ENCODE data around the gene MX2. TPM values are rescaled to one million over a fixed set of nuclear protein-coding genes. Genes with fewer than 3 reads are reported as not detected.

Gene MX2
- total and polyA plus RNA-seq, 2 donors (not counting 1 experiment from before 2014, with no cell fraction given), result 2.0 to 3.6 TPM

DNA sequence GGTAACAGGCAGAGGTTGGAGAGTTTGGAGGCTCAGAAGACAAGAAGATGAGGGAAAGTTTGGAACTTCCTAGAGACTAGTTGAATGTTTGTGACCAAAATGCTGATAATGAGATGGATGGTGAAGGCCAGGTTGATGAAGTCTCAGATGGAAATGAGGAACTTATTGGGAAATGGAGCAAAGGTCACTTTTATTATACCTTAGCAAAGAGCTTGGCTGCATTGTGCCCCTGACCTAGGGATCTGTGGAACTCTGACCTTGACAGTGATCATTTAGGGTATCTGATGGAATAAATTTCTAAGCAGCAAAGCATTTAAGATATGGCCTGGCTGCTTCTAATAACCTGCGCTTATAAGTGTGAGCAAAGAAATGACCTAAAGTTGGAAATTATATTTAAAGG lies 28.1 kb upstream of the MX2 start:
- Histone ChIP-seq H2AFZ (ENCODE audit: low read length) (no peak overlapping the region), H4K20me1 (ENCODE audit: control insufficient read depth, extremely low read depth, insufficient read depth, low read length) (no peaks in the 10 kb centered on the region), H3K79me2 (ENCODE audit: control insufficient read depth, insufficient read depth, low read length) (no peaks in the 10 kb centered on the region), H3K4me1 (ENCODE audit: control insufficient read depth, extremely low read depth, insufficient read depth, low read length) (no peaks in the 10 kb centered on the region), H3K4me3 (replicated peaks in 1 of 4; ENCODE audit: control extremely low read depth in 1 of 4, insufficient read depth in 1 of 4, low read depth in 3 of 4, low read length in 4 of 4) (no peak overlapping the region), H3K27me3 (ENCODE audit: control insufficient read depth, insufficient read depth, low read length) (no peaks in the 10 kb centered on the region), H3K9ac (ENCODE audit: insufficient read depth, low read length) (no peak overlapping the region), H3K36me3 (ENCODE audit: control insufficient read depth, insufficient read depth, low read length) (no peaks in the 10 kb centered on the region), H3K4me2 (ENCODE audit: extremely low read depth, insufficient read depth, low read length) (no peak overlapping the region), H3K27ac (ENCODE audit: insufficient read depth, low read length) (no peak overlapping the region), H3K9me3 (ENCODE audit: control insufficient read depth, insufficient read depth, low read depth, low read length) (no peaks in the 10 kb centered on the region)
- TF ChIP-seq, protein P1, sequence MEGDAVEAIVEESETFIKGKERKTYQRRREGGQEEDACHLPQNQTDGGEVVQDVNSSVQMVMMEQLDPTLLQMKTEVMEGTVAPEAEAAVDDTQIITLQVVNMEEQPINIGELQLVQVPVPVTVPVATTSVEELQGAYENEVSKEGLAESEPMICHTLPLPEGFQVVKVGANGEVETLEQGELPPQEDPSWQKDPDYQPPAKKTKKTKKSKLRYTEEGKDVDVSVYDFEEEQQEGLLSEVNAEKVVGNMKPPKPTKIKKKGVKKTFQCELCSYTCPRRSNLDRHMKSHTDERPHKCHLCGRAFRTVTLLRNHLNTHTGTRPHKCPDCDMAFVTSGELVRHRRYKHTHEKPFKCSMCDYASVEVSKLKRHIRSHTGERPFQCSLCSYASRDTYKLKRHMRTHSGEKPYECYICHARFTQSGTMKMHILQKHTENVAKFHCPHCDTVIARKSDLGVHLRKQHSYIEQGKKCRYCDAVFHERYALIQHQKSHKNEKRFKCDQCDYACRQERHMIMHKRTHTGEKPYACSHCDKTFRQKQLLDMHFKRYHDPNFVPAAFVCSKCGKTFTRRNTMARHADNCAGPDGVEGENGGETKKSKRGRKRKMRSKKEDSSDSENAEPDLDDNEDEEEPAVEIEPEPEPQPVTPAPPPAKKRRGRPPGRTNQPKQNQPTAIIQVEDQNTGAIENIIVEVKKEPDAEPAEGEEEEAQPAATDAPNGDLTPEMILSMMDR (conservative IDR thresholded peaks at IDR 0.05 in 1 of 2, IDR thresholded peaks at IDR 0.05 in 1 of 2; ENCODE audit: low read depth in 1 of 2, low read length in 2 of 2), result no peak
- no peak for TF ChIP-seq EZH2 (IDR thresholded peaks at IDR 0.05; ENCODE audit: low read length, missing control alignments)
- DNase-seq (ENCODE audit: low read depth in 2 of 2), result no peak

DNA sequence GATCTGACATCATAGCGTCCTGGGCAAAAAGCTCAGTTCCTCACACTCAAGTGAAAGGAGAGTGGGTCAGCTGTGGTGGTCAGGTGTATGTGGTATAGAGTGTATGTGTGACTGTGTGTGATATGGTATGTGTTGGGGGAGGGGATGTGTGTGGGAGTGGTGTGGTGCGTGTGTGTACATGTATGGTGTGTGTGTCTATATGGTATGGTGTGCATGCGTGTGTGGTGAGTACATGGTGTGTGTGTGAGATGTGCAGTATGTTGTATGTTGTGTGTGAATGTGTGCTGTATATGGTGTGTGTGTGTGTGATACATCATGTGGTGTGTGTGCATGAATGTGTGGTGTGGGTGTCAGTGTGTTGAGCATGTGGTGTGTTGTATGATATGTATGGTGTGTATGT lies 24.3 kb upstream of the MX2 start:
- no peaks in the 10 kb centered on the region for H3K79me2 ChIP-seq (ENCODE audit: control insufficient read depth, insufficient read depth, low read length)
- H2AFZ ChIP-seq (ENCODE audit: low read length), result no peak overlapping the region
- H3K27me3 ChIP-seq (ENCODE audit: control insufficient read depth, insufficient read depth, low read length), result no peaks in the 10 kb centered on the region
- no peak overlapping the region for H3K27ac ChIP-seq (ENCODE audit: insufficient read depth, low read length)
- H4K20me1 ChIP-seq (ENCODE audit: control insufficient read depth, extremely low read depth, insufficient read depth, low read length), result no peaks in the 10 kb centered on the region
- H3K36me3 ChIP-seq (ENCODE audit: control insufficient read depth, insufficient read depth, low read length), result no peaks in the 10 kb centered on the region
- H3K9me3 ChIP-seq (ENCODE audit: control insufficient read depth, insufficient read depth, low read depth, low read length), result no peaks in the 10 kb centered on the region
- H3K4me1 ChIP-seq (ENCODE audit: control insufficient read depth, extremely low read depth, insufficient read depth, low read length), result no peaks in the 10 kb centered on the region
- no peak overlapping the region for H3K4me3 ChIP-seq (replicated peaks in 1 of 4; ENCODE audit: control extremely low read depth in 1 of 4, insufficient read depth in 1 of 4, low read depth in 3 of 4, low read length in 4 of 4)
- TF ChIP-seq, protein P1 (conservative IDR thresholded peaks at IDR 0.05 in 1 of 2, IDR thresholded peaks at IDR 0.05 in 1 of 2; ENCODE audit: low read depth in 1 of 2, low read length in 2 of 2), result no peak
- no peak for TF ChIP-seq EZH2 (IDR thresholded peaks at IDR 0.05; ENCODE audit: low read length, missing control alignments)
- no peak overlapping the region for H3K9ac ChIP-seq (ENCODE audit: insufficient read depth, low read length)
- DNase-seq (ENCODE audit: low read depth in 2 of 2), result no peak
- H3K4me2 ChIP-seq (ENCODE audit: extremely low read depth, insufficient read depth, low read length), result no peak overlapping the region

DNA sequence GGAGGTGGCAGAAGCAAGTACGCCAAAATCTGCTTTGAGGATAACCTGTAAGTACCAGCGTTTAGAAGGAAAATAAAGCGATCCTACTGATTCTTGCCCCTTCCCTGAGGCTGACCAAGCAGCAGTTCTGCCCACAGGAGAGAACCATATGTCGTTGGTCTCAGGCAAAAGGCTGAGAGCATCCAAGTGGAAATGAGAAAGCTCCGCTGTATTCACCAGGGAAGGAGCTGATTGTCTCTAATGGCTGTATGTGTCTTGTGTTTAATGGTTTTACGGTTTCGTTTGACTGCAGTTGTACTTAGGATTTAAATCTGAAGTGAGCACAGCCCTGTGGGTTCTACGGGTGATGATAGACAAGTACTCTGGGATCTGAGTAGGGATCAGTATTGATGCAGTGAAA lies 23.4 kb upstream of the MX2 start:
- H3K36me3 ChIP-seq (ENCODE audit: control insufficient read depth, insufficient read depth, low read length), result no peaks in the 10 kb centered on the region
- no peaks in the 10 kb centered on the region for H3K79me2 ChIP-seq (ENCODE audit: control insufficient read depth, insufficient read depth, low read length)
- H3K9me3 ChIP-seq (ENCODE audit: control insufficient read depth, insufficient read depth, low read depth, low read length), result no peaks in the 10 kb centered on the region
- no peak for TF ChIP-seq EZH2 (IDR thresholded peaks at IDR 0.05; ENCODE audit: low read length, missing control alignments)
- TF ChIP-seq, protein P1 (conservative IDR thresholded peaks at IDR 0.05 in 1 of 2, IDR thresholded peaks at IDR 0.05 in 1 of 2; ENCODE audit: low read depth in 1 of 2, low read length in 2 of 2), result no peak
- H4K20me1 ChIP-seq (ENCODE audit: control insufficient read depth, extremely low read depth, insufficient read depth, low read length), result no peaks in the 10 kb centered on the region
- no peak overlapping the region for H3K4me3 ChIP-seq (replicated peaks in 1 of 4; ENCODE audit: control extremely low read depth in 1 of 4, insufficient read depth in 1 of 4, low read depth in 3 of 4, low read length in 4 of 4)
- H3K27ac ChIP-seq (ENCODE audit: insufficient read depth, low read length), result no peak overlapping the region
- no peak for DNase-seq (ENCODE audit: low read depth in 2 of 2)
- no peak overlapping the region for H2AFZ ChIP-seq (ENCODE audit: low read length)
- H3K4me1 ChIP-seq (ENCODE audit: control insufficient read depth, extremely low read depth, insufficient read depth, low read length), result no peaks in the 10 kb centered on the region
- no peaks in the 10 kb centered on the region for H3K27me3 ChIP-seq (ENCODE audit: control insufficient read depth, insufficient read depth, low read length)
- H3K4me2 ChIP-seq (ENCODE audit: extremely low read depth, insufficient read depth, low read length), result no peak overlapping the region
- no peak overlapping the region for H3K9ac ChIP-seq (ENCODE audit: insufficient read depth, low read length)

Measured in fibroblast of lung (primary cell).